ENCODE results near the gene DAPK3. TPM values are rescaled to one million over a fixed set of nuclear protein-coding genes. Genes with fewer than 3 reads are reported as not detected.

Gene DAPK3
- polyA plus RNA-seq, 2 of the 4 experiments (the other 2 are of a cell fraction), result 33.0 to 54.9 TPM

- Histone ChIP-seq H3K4me1 (no peaks in the 10 kb centered on the region), H3K4me3 (no peak overlapping the region), H3K9me3 (no peaks in the 10 kb centered on the region), H3K4me2 (no peak overlapping the region), H3K27ac (no peak overlapping the region)
- ATAC-seq, result no peak
- WGBS (ENCODE audit: missing lambda C conversion rate), result 94% methylated on average over 11 of the region's 15 CpGs
- FAIRE-seq, result no peak
- POLR2A ChIA-PET, result interaction anchor here (0.6 kb wide), 1 partner anchor 108 kb away, joined by 8 read pairs; no protein-coding TSS in a partner anchor
- DNase-seq (ENCODE audit: low read depth in 1 of 2, low spot score in 1 of 2), result no peak
- CTCF ChIA-PET, result interaction anchor here (0.7 kb wide), 1 partner anchor 10 kb away, joined by 4 read pairs; no protein-coding TSS in a partner anchor
- TF ChIP-seq MAFK (IDR thresholded peaks at IDR 0.05; ENCODE audit: partially characterized antibody), result no peak
- no peak for TF ChIP-seq HDAC2 (IDR thresholded peaks at IDR 0.05)
- no peak for TF ChIP-seq CBX2 (IDR thresholded peaks at IDR 0.05; ENCODE audit: borderline replicate concordance, low read depth)
- no peak for TF ChIP-seq PHF8 (IDR thresholded peaks at IDR 0.05; ENCODE audit: borderline replicate concordance, low read depth)
- no peak for TF ChIP-seq HMGXB4 (CRISPR knock-in tag; IDR thresholded peaks at IDR 0.05; ENCODE audit: borderline replicate concordance)
- no peak for TF ChIP-seq POLR2A (IDR thresholded peaks at IDR 0.05; ENCODE audit: low read length)
- no peak for TF ChIP-seq E2F6 (IDR thresholded peaks at IDR 0.05; ENCODE audit: borderline replicate concordance, low read depth)
- TF ChIP-seq HEYL (CRISPR knock-in tag; IDR thresholded peaks at IDR 0.05), result no peak
- no peak for TF ChIP-seq MAX (IDR thresholded peaks at IDR 0.05)
- TF ChIP-seq NR3C1 (IDR thresholded peaks at IDR 0.05), result no peak
- TF ChIP-seq ATOH8 (CRISPR knock-in tag; IDR thresholded peaks at IDR 0.05; ENCODE audit: low read depth), result no peak
- TF ChIP-seq BHLHE40 (IDR thresholded peaks at IDR 0.05; ENCODE audit: low read depth, low read length), result no peak
- TF ChIP-seq USF2 (IDR thresholded peaks at IDR 0.05), result no peak
- TF ChIP-seq EHMT2 (IDR thresholded peaks at IDR 0.05; ENCODE audit: low read depth), result no peak
- no peak for TF ChIP-seq MYC (IDR thresholded peaks at IDR 0.05; ENCODE audit: borderline replicate concordance, low read length)
- TF ChIP-seq RARB (CRISPR knock-in tag; IDR thresholded peaks at IDR 0.05), result no peak
- TF ChIP-seq ZC3H11A (IDR thresholded peaks at IDR 0.05), result no peak
Observed at GRCh38 chr19:4016903-4017638, 46.2 kb upstream of the DAPK3 start.

GRCh38 chr19:4016486-4016885 lies 45.6 kb upstream of the DAPK3 start:
- Histone ChIP-seq H3K4me3 (no peak overlapping the region), H3K27ac (no peak overlapping the region), H3K9me3 (no peaks in the 10 kb centered on the region), H3K4me1 (no peaks in the 10 kb centered on the region), H3K4me2 (no peak overlapping the region)
- no peak for DNase-seq (ENCODE audit: low read depth in 1 of 2, low spot score in 1 of 2)
- TF ChIP-seq HDAC2 (IDR thresholded peaks at IDR 0.05), result no peak
- TF ChIP-seq TFCP2L1 (CRISPR knock-in tag; IDR thresholded peaks at IDR 0.05), result no peak
- TF ChIP-seq ZFP36 (IDR thresholded peaks at IDR 0.05; ENCODE audit: borderline replicate concordance, partially characterized antibody), result peak; percentile 10
- TF ChIP-seq HEYL (CRISPR knock-in tag; IDR thresholded peaks at IDR 0.05), result no peak
- no peak for TF ChIP-seq JUN (IDR thresholded peaks at IDR 0.05)
- TF ChIP-seq FOSL2 (IDR thresholded peaks at IDR 0.05), result no peak
- TF ChIP-seq FOSL2 (CRISPR knock-in tag; IDR thresholded peaks at IDR 0.05), result no peak
- TF ChIP-seq SREBF2 (IDR thresholded peaks at IDR 0.05), result no peak
- POLR2A ChIA-PET, result interaction anchor here (0.6 kb wide), 1 partner anchor 109 kb away, joined by 8 read pairs; no protein-coding TSS in a partner anchor
- 92% methylated on average over 10 of the region's 12 CpGs for WGBS (ENCODE audit: missing lambda C conversion rate)
- no peak for FAIRE-seq
- CTCF ChIA-PET, result no interaction called here
- ATAC-seq, result no peak
